Stimulated activated effector memory CD8-positive, alpha-beta T cell treated with anti-CD3 and anti-CD28 coated beads, Interleukin-12 subunit alpha, Interleukin-12 subunit beta, amount 100 ng/mL, for 72 hours (primary cell): ENCODE results near the gene CDT1.

Experiments used
- ATAC-seq: fragments of 150-1000 bp; cut with Tn5 transposase; 2 replicates; pipeline ENCODE4 v1.10.0; 2021
- DNase-seq, 2 donors: peaks; one replicate each; pipeline ENCODE4 v3.0.0; 2021 to 2022; ENCODE audit warnings: low spot score in 2 of 2
- H3K27ac Mint-ChIP-seq: one replicate; pipeline ENCODE4 v1.8.0; 2022; ENCODE audit warnings: mild to moderate bottlenecking, mixed read lengths
- H3K36me3 Mint-ChIP-seq: one replicate; pipeline ENCODE4 v1.8.0; 2022; ENCODE audit warnings: mild to moderate bottlenecking, mixed read lengths
- H3K4me1 Mint-ChIP-seq: one replicate; pipeline ENCODE4 v1.8.0; 2022; ENCODE audit warnings: mixed read lengths
- H3K4me3 Mint-ChIP-seq: one replicate; pipeline ENCODE4 v1.8.0; 2022; ENCODE audit warnings: mild to moderate bottlenecking, mixed read lengths
- H3K9me3 Mint-ChIP-seq: one replicate; pipeline ENCODE4 v1.8.0; 2022; ENCODE audit warnings: mixed read lengths

The CDT1 gene

DNA sequence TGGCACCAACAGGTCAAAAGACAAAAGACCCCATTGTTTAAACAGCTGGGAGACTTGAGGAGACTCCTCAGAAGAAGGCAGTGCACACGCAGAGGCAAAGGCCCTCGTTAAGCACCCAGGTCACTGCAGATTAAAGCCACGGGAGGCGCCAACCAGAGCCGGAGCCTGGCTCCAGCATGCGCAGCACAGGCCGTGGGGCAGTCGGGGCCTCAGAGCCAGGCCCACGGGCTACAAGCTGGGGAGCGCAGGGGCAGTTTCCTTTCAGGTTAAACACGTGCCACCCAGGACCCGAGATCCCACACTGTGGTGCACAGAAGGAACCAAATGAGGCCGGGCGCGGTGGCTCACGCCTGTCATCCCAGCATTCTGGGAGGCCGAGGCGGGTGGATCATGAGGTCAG lies 27.8 kb upstream of the CDT1 start:
- DNase-seq = no peak

DNA sequence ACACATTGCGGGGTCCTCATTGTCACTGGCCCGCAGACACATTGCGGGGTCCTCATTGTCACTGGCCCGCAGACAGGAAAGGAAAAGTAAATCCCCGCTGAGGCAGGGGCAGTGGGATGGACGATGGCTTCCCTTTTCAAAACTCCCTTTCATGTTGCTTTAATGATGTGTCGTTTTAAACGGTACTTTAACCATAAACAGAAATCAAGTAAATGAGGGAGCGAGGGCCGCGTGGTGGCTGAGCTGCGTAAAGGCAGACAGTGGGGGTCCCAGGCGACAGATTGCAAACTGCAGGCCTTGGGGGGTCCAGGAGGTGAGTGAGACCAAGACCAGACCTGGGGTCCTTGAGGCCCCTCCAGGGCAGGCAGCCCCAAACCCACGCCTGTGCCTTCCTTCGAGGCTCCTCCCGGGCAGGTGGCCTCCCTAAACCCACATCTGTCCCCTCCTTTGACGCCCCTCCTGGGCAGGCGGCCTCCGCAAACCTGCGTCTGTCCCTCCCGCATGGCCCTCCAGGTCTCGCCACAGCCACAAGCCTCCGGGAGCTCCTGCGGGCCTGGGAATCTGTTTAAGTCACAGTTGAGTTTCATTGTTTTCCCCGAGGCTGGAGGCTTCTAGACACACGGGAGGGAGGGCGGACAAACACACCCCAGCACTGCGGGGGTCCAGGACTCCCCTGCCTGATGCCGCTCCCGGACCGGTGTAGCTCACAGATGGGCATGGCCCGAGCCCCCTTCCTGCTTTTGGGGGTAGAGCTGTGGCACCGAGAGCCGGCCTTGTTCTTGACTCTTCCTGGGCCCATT lies 25.9 kb upstream of the CDT1 start:
- H3K36me3 Mint-ChIP-seq = peaks cover 62% of the 10 kb centered on the region
- no peaks in the 10 kb centered on the region for H3K9me3 Mint-ChIP-seq
- DNase-seq (no peak), ATAC-seq (no peak)
- peak overlapping the region; percentile 82 for H3K27ac Mint-ChIP-seq
- H3K4me1 Mint-ChIP-seq = peaks cover 68% of the 10 kb centered on the region
- peak overlapping the region; percentile 79 for H3K4me3 Mint-ChIP-seq

More for the DNA sequence above, 27.8 kb upstream of the CDT1 start:
- no peaks in the 10 kb centered on the region for H3K9me3 Mint-ChIP-seq
- ATAC-seq = no peak
- H3K36me3 Mint-ChIP-seq = peaks cover 54% of the 10 kb centered on the region
- no peak overlapping the region for H3K4me3 Mint-ChIP-seq
- H3K27ac Mint-ChIP-seq = peak overlapping the region; percentile 84
- peaks cover 49% of the 10 kb centered on the region for H3K4me1 Mint-ChIP-seq

DNA sequence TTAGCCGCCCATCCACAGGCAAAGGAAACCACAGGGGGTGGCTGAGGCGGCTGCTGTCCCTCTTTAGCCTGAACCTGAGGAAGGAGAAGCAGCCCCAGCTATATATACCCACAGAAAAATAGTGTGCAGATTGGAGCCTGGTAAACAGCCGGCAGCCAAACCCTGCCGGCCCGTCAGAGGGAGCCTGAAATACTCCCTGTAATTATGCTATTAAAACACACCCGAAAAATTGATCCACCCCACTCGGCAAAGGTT lies 25.4 kb upstream of the CDT1 start:
- H3K36me3 Mint-ChIP-seq = peaks cover 68% of the 10 kb centered on the region
- DNase-seq = no peak
- peaks cover 72% of the 10 kb centered on the region for H3K4me1 Mint-ChIP-seq

DNA sequence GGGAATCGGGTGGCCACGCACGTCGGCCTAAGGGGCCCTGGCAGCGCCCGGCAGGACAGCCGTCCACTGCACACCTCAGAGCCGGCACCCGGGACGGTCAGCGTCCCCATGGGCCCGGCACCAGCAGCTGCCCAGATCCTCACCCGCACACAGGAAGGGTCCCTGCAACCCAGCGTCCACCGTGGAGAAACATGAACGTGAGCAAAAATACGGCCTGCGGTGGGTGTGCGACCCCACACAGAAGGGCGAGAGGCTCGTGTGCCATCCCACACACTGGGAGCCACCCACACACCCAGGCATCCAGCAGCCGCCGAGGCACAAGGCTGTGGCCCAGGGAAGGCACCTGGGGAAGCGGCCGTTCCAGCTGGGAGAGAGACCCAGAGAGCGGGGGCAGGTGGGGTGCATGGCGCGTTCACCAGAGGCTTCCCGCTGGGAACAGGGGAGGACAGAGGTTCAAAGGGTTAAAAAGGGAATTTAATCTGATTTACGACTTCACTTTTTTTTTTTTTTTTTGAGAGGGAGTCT lies 25.0 kb upstream of the CDT1 start:
- peaks cover 68% of the 10 kb centered on the region for H3K36me3 Mint-ChIP-seq
- peaks cover 72% of the 10 kb centered on the region for H3K4me1 Mint-ChIP-seq
- ATAC-seq (no peak), DNase-seq (no peak)
- H3K4me3 Mint-ChIP-seq = peak overlapping the region; percentile 79
- peak overlapping the region; percentile 82 for H3K27ac Mint-ChIP-seq
- no peaks in the 10 kb centered on the region for H3K9me3 Mint-ChIP-seq

More for the DNA sequence above, 25.4 kb upstream of the CDT1 start:
- Mint-ChIP-seq H3K27ac (peak overlapping the region; percentile 82), H3K9me3 (no peaks in the 10 kb centered on the region), H3K4me3 (peak overlapping the region; percentile 79)
- ATAC-seq = no peak

DNA sequence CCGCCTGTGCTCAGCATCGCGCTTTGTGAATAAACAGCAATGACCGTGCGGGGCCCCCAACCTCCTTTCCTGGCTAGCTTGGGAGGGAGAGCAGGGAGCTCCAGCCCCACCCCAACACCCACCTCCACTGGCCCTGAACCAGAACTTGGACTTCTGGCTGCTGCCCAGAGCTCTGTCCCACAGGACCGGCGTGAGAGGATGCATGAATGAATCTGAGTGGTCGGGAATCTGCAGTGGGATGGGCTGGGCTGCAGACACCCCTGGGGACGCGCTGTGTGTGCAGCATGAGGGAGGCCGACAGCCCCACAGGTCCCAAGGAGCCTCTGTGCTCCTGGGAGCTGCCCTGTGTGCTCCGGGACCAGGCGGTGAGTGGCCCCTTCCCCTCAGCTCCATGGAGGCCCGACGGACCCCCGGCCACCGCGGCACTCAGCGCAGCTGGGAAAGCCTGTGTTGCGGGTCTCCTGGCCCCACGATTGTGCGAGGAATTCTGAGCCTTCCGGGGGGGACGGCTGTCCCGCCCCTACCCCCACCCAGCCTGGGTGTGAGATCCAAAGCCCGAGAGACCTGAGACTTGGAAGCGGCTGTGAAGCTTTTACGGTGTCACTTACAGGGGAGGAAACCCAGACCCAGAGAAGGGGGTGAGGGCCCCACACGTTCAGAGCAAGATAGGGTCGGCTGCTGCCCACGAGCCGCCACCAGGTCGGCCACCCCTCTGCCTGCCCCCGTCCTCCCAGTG lies 24.0 kb upstream of the CDT1 start:
- H3K4me1 Mint-ChIP-seq = peaks cover 66% of the 10 kb centered on the region
- peak overlapping the region; percentile 79 for H3K4me3 Mint-ChIP-seq
- H3K9me3 Mint-ChIP-seq = no peaks in the 10 kb centered on the region
- H3K36me3 Mint-ChIP-seq = peaks cover 58% of the 10 kb centered on the region
- no peak for DNase-seq
- ATAC-seq = no peak
- H3K27ac Mint-ChIP-seq = peak overlapping the region; percentile 98

DNA sequence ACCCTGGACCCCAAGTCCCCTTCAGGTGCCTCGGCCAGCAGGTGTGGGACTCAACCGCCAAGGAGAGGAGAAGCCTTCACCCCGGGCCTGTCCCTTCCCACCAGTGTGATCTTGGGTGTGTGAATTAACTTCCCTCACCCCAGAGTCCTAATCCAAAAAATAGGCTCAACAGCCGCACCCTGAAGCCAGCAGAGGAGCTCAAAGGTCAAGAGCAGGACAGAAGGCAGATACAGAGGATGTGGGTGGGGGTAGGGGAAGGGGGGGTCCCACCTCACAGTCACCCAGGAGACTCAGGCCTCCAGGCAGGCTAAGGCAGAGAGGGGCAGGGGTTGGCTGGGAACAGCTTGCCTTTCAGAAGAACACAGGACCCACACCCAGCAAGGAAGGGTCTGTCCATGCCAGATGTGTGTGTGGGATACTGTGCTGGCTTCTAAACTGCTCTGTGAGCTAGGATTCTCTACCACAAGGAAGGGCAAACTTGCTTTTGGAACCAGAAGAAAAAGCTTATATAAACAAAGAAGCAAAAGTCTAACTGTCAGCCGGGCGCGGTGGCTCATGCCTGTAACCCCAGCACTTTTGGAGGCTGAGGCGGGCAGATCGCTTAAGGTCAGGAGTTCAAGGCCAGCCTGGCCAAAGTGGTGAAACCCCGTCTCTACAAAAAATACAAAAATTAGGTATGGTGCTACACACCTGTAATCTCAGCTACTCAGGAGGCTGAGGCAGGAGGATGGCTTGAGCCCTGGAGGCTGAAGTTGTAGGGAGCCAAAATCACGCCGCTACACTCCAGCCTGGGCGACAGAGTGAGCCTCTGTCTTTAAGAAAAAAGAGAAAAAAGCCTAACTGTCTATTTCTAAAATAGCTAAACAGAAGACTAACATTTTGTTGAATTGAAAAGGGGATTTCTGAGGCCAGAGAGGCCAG lies 23.2 kb upstream of the CDT1 start:
- no peak for ATAC-seq
- Mint-ChIP-seq H3K9me3 (no peaks in the 10 kb centered on the region), H3K36me3 (peaks cover 55% of the 10 kb centered on the region), H3K27ac (peak overlapping the region; percentile 98), H3K4me1 (peaks cover 61% of the 10 kb centered on the region), H3K4me3 (peak overlapping the region; percentile 79)
- DNase-seq = no peak

DNA sequence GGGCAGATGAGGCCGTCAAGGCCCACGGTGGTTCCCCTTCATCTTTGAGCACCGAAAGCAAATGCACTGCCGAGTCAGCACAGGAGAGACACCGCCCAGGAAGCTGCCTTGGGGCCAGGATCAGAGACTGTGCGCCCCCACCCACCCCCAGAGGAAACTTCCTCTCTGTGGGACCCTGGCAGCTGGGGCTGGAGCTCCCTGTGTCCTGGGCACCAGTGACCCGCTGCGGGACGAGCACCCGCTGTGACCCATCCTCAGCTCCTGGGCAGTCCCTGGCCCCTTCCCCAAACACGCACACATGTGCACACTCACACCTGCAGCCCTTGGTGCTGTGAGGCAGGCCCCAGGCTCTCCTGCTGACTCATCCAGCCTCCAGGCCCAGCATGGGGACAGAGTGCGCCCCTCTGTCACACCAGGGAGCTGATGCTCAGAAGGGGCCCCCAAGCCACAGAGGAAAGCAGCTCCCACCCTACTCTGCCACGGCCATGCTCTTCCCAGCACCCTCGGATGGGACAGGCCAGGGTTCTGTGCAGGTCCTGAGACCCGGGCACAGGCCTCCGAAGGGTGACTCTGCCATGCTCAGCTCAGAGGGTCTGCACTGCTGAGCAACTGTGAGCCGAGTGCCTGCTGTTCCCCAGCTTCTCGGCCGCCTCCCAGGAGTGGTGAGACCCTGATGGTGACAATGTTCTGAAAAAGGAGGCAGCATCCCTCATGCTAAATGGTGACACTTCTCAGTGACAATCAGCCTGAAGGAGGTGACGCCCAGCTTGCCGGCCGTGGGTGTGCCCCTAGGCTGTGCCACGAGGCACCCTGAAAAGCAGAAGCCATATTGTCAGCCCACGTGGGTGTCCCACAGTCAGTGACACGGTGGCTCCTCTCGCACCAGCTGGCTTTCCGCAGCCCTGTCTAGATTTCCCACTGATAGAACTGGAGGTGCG lies 22.2 kb upstream of the CDT1 start:
- Mint-ChIP-seq H3K4me1 (peaks cover 61% of the 10 kb centered on the region), H3K27ac (peak overlapping the region; percentile 98), H3K36me3 (peaks cover 46% of the 10 kb centered on the region), H3K9me3 (no peaks in the 10 kb centered on the region), H3K4me3 (peak overlapping the region; percentile 79)
- DNase-seq (peak; percentile 53 to 83), ATAC-seq (peak; percentile 72)

DNA sequence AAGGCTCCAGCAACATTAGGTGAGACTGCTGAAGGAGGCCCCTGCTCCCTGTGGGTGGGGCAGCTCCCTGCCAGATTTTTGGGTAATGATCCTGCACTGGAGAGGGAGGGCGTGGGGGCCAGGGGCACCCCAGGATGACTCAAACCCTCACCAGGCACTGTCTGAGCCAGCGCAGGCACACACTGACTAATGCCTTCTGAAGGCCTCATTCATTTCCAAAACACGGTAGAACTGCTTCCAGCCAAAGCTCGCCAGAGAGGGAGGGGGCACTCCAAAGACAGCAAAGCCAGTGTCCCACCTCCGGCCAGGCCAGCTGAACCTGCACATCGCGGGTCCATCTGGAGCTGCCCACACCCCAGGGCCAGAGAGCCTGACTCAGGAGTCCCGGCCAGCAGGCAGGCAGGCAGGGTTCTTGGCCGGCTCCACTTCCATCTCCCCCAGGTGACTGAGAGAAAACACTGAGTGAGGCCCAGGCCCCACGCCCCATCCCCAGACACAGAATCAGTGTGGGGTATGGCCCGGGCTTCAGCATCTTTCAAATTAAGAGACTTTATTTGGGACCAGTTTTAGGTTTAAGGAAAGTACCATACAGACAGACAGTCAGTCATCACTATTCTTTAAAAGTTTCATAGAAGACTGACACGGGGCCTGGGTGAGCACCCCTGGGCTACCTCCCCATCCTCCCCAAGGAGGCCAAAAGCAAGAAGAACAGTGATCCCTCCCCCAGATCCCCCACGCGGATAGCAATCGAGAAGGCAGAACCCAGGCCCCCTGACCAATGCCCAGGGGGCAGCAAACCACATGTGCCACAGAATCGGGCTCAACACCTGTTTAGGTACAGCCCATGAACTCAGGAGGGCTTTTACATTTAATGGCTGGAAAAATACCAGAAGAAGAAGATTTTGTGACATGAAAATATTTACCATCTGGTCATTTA lies 20.9 kb upstream of the CDT1 start:
- no peaks in the 10 kb centered on the region for H3K9me3 Mint-ChIP-seq
- H3K4me1 Mint-ChIP-seq = peaks cover 58% of the 10 kb centered on the region
- ATAC-seq (peak; percentile 74), DNase-seq (peak; percentile 53 to 84)
- peak overlapping the region; percentile 79 for H3K4me3 Mint-ChIP-seq
- peaks cover 35% of the 10 kb centered on the region for H3K36me3 Mint-ChIP-seq
- H3K27ac Mint-ChIP-seq = peak overlapping the region; percentile 98

DNA sequence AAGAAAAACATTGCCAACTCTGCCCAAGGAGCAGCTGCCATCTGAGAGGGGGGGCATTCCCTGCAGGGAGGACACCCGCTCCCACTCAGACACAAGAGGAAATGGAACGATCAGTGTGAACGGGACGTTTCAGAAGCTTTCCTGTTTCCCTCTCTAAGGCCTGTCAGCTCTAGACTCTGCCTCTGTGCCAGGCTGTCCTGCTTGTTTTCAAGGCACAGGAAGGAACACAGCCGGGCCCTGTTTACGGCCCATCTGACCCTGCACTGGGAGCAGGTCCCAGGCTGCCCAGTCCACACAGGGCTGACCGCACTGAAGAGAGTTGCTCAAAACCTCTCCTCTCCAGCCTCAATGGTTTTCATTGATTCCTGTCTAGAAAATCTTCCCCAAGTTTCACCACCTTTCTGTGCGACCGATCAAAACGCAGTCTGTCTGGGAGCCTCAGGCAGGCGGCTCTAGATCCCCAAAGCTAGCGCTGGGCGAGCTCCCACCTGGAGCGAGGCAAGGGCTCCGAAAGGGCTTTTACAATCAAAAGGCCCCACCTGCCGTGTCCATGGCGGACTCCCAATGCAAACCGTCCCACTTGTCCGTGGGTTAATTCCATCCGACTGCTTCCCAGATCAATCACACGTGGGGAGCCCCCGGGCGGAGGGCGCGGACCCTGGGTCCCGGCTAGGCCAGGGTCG lies 20.1 kb upstream of the CDT1 start:
- ATAC-seq = no peak
- DNase-seq = no peak
- peaks cover 28% of the 10 kb centered on the region for H3K36me3 Mint-ChIP-seq
- peak overlapping the region; percentile 79 for H3K4me3 Mint-ChIP-seq
- no peaks in the 10 kb centered on the region for H3K9me3 Mint-ChIP-seq
- H3K4me1 Mint-ChIP-seq = peaks cover 50% of the 10 kb centered on the region
- H3K27ac Mint-ChIP-seq = peak overlapping the region; percentile 98

DNA sequence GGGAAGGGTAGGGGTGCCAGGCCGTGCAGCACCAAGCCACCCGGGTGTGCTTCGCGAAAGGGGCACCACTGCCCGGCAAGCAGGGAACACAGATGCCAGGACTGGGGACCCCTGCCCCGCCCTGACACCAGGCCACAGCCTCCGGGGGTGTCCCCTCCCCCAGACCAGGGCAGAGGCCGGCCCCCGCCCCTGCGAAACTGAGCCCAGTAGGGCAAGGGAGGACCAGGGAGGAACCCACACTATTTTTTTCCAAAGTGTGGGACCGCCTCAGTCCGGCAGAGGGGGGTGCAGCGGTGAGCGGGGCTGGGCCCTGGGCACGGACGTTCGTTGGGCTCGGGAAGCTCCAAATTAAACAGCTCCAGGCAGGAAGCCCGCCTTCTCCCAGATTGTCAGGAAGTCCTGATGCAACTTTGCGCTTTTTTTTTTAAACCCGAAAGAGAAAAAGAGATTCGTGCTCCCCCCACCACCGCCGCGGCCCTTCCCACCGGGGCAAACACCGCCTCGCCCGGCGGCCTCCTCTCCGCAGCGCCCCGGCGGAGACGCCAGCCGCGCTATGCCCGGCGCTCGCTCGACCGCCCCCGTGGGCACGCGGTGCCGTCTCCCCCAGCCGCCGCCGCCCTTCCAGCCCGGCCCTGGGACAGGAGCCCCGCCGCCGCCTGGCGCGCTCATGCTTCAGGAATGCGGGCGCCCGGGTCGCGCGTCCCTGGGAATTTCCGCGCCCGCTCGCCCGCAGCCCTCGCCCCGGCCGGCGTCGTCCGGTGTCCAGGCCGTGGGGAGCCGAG lies 19.3 kb upstream of the CDT1 start:
- H3K4me1 Mint-ChIP-seq = peaks cover 45% of the 10 kb centered on the region
- H3K4me3 Mint-ChIP-seq = peak overlapping the region; percentile 79
- H3K27ac Mint-ChIP-seq = peak overlapping the region; percentile 98
- H3K36me3 Mint-ChIP-seq = peaks cover 26% of the 10 kb centered on the region
- ATAC-seq (no peak), DNase-seq (peak in 1 of 2 donors; percentile 80)
- H3K9me3 Mint-ChIP-seq = no peaks in the 10 kb centered on the region

DNA sequence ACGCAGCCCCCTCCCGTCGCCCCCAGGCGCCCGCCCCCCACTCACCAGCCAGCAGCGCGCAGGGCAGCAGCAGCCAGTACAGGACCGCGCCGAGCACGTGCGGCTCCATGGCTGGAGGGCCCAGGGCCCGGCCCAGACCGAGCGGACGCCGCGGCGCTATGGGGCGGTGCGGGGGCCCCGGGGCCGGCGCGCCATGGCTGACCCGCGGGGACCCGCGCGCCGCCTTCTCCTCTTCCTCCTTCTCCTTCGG lies 18.8 kb upstream of the CDT1 start:
- Mint-ChIP-seq H3K9me3 (no peaks in the 10 kb centered on the region), H3K4me3 (peak overlapping the region; percentile 79), H3K4me1 (peaks cover 45% of the 10 kb centered on the region), H3K36me3 (peaks cover 26% of the 10 kb centered on the region), H3K27ac (no peak overlapping the region)
- DNase-seq (peak in 1 of 2 donors; percentile 63), ATAC-seq (peak; percentile 0)

DNA sequence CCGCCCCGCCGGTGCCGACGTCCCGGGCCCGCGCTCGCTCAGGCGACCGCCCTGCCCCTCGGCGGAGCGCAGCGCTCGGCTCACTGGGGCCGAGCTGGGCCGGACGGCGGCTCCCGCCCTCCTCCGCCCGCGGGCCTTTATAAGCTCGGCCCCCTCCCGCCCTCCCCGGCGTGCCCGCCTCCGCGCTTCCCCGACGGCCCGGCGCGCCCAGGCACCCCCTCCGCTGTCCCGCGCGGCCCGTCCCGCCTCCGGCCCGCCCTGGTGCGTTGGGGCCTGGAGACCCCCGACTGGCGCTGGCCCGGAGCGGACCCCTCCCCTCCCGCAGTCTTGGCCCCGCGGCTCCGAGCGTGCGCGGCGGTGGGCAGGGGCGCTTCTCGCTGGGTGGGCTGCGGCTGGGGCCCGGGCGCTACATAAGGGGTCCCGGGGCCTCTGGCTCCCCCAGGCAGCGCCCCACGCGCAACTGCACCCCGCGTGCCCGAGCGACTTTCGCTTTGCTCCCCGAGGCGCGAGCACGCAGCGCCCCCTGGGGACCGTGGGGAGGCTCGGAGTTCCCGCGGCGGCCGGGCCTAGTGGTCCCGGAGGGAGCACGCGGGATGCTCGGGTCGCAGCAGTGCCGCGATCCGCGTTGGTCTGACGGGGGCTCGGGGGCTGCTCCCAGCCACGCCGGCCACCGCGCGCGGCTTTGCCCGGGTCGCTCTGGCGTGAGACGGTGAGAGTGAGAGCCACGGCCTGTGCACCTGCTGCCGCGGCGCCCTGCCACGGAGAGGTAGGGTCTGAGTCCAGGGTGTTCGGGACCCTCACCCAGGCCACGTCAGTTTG lies 18.3 kb upstream of the CDT1 start, which contains the start of gene PIEZO1:
Gene PIEZO1 (minus strand): TSS at position 115 of the 819 bp plus-strand sequence. CDS start 256 bp downstream, outside the sequence.
- peak within 1 kb of the TSS; percentile 79 for H3K4me3 Mint-ChIP-seq
- peak; percentile 78 to 88 for DNase-seq
- peaks cover 20% of the 10 kb centered on the region for H3K36me3 Mint-ChIP-seq
- peak within 1 kb of the TSS; percentile 98 for H3K27ac Mint-ChIP-seq
- H3K4me1 Mint-ChIP-seq = peaks cover 45% of the 10 kb centered on the region
- ATAC-seq = peak; percentile 29
- H3K9me3 Mint-ChIP-seq = no peaks in the 10 kb centered on the region
